ENCODE data around the gene RAVER2. TPM values are rescaled to one million over a fixed set of nuclear protein-coding genes. Genes with fewer than 3 reads are reported as not detected.

The RAVER2 gene
- polyA plus RNA-seq, 3 donors from 2014 or later, result 1.1 to 1.8 (median 1.4) TPM

DNA sequence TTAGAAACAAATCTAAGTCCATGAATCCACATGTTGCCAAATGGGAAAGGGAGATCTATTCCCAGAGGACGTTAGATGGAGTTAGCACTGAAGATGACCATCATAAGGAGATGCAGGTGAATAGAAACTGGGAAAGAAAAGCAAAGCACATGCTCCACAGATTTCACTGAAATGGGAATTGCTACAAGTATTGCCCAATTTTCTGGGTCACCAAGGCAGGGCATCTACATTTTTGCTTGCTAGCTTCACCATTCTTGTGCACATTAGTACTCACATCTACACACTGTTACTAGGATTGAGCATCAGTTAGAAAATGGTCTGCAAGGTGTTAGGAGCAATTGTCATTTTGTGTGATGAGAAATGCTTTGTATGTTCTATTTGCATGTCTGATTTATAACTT is 122.4 kb downstream of the RAVER2 start:
- Mint-ChIP-seq H3K4me3 (no peak overlapping the region), H3K36me3 (peaks cover 57 to 84% (median 65%) of the 10 kb centered on the region in 3 donors), H3K4me1 (peaks cover 89 to 100% of the 10 kb centered on the region in 2 donors), H3K27ac (peak overlapping the region; percentile 22 to 86 (median 78)), H3K9me3 (no peaks in the 10 kb centered on the region), H3K27me3 (ENCODE audit: low read depth in 3 of 3) (peaks cover 4 to 27% (median 13%) of the 10 kb centered on the region in 3 donors)
- DNase-seq, result no peak

DNA sequence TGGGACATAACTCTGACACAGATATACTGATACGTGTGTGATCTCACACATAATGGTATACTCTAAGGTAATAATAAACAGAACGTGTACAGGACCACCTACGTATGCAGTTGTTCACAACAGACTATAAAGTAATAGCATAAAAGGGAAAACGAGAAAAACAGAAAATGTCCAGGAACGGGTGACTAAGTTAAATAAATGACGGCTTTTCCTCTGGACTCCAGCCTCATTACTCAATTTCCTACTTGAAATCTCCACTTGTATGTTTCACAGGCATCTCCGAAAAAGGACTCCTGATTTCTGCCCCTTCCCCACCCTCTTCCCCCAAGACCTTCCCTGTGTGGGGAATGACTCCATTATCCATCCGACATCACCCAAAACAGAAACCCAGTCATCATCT is 126.4 kb downstream of the RAVER2 start:
- H3K27ac Mint-ChIP-seq, result peak overlapping the region; percentile 48 to 89 (median 71)
- peaks cover 4 to 25% (median 20%) of the 10 kb centered on the region in 3 donors for H3K27me3 Mint-ChIP-seq (ENCODE audit: low read depth in 3 of 3)
- no peak for DNase-seq
- H3K4me1 Mint-ChIP-seq, result peaks cover 90 to 100% of the 10 kb centered on the region in 2 donors
- peaks cover 63 to 87% (median 67%) of the 10 kb centered on the region in 3 donors for H3K36me3 Mint-ChIP-seq
- H3K4me3 Mint-ChIP-seq, result no peak overlapping the region
- H3K9me3 Mint-ChIP-seq, result no peaks in the 10 kb centered on the region

DNA sequence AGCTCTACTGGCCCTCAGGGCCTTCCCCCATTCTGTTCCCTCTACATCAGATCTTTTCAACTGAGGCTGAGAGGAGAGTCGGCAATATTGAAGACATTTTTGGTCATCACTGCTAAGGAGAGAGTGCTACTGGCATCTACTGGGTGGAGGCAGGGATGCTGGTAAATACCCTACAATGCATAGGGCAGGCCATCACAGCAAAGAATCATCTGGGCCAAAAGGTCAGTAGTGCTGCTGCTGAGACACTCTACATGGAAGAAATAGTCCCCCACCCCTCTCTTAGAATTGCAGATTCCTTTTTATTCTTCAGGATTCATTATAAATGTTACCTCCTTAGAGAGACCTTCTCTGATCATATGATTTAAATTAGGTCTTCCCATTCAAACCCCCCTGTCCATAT is 127.2 kb downstream of the RAVER2 start:
- Mint-ChIP-seq H3K4me1 (peaks cover 92 to 100% of the 10 kb centered on the region in 2 donors), H3K27ac (peak overlapping the region; percentile 72 to 89 (median 84)), H3K4me3 (no peak overlapping the region), H3K36me3 (peaks cover 61 to 88% (median 62%) of the 10 kb centered on the region in 3 donors), H3K27me3 (ENCODE audit: low read depth in 3 of 3) (peaks cover 5 to 31% (median 21%) of the 10 kb centered on the region in 3 donors), H3K9me3 (no peaks in the 10 kb centered on the region)
- DNase-seq, result no peak

DNA sequence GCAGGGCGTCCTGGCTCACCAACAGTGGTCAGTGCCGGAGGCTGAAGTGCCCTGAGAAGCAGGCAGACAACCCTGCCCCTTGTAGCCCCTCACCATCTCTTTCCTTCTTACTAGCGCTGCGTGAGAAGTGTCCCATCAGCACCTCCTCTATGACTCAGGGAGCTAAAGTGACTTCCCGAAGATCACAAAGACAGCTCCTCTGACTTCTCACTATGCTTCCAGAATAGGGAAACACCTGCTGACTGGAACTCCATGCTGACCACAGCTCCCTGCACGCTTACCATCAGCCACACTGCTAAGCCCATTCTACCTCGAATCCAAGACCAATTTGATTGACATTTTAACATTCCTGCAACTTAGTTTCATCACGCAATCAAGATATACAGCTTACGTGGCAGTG is 128.7 kb downstream of the RAVER2 start:
- Mint-ChIP-seq H3K4me1 (peaks cover 95 to 100% of the 10 kb centered on the region in 2 donors), H3K4me3 (peak overlapping the region in 2 of 5 donors; percentile 50 to 61), H3K27ac (peak overlapping the region; percentile 55 to 87 (median 70)), H3K36me3 (peaks cover 52 to 90% (median 59%) of the 10 kb centered on the region in 3 donors), H3K9me3 (no peaks in the 10 kb centered on the region), H3K27me3 (ENCODE audit: low read depth in 3 of 3) (peaks cover 6 to 35% (median 23%) of the 10 kb centered on the region in 3 donors)
- no peak for DNase-seq

DNA sequence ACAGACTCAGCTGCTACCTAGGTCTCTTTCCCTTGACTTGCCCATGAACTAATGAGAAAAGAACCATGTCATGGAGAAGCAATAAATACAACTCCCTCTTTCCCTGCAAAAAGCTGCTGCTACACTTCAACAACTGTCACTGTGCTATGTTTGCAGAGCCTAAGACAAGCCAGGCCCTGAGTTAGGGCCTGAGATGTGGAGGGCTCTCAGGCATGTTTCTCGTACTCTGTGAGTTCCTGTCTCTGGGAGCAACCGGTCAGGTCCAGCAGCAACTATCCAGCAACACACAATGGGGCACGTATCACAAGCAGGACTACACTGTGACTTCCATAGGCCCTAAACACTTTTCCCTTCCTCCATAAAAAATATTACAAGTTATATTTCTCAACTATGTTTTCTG is 129.8 kb downstream of the RAVER2 start:
- Mint-ChIP-seq H3K27me3 (ENCODE audit: low read depth in 3 of 3) (peaks cover 8 to 36% (median 23%) of the 10 kb centered on the region in 3 donors), H3K4me1 (peaks cover 95 to 100% of the 10 kb centered on the region in 2 donors)

DNA sequence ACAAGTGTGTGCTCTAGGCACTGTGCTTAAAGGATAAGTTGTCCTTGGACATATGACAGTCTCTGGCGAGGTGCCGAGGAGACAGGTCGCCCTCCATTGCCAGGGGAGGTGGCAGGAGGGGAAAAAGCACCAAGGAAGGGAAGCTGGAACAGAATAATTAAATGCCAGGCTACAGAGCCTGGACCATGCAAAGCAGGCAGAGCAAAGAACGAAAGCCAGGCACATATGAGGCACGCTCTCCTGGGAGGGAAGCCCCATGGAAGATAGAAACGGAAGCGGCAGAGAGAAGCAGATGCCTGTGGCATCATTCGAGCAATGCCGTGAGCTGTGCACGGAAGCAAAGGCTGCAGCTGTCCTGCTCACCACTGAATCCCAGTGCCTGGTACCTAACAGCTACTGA is 130.2 kb downstream of the RAVER2 start:
- peaks cover 95 to 100% of the 10 kb centered on the region in 2 donors for H3K4me1 Mint-ChIP-seq
- peak overlapping the region; percentile 82 to 99 (median 92) for H3K27ac Mint-ChIP-seq
- peaks cover 48 to 80% (median 58%) of the 10 kb centered on the region in 3 donors for H3K36me3 Mint-ChIP-seq
- peaks cover 8 to 34% (median 21%) of the 10 kb centered on the region in 3 donors for H3K27me3 Mint-ChIP-seq (ENCODE audit: low read depth in 3 of 3)
- peak overlapping the region; percentile 67 to 79 (median 75) for H3K4me3 Mint-ChIP-seq
- no peaks in the 10 kb centered on the region for H3K9me3 Mint-ChIP-seq
- DNase-seq, result no peak

More for the DNA sequence above, 129.8 kb downstream of the RAVER2 start:
- Mint-ChIP-seq H3K27ac (peak overlapping the region; percentile 82 to 99 (median 92)), H3K4me3 (peak overlapping the region; percentile 67 to 79 (median 75)), H3K36me3 (peaks cover 48 to 84% (median 58%) of the 10 kb centered on the region in 3 donors), H3K9me3 (no peaks in the 10 kb centered on the region)
- no peak for DNase-seq

DNA sequence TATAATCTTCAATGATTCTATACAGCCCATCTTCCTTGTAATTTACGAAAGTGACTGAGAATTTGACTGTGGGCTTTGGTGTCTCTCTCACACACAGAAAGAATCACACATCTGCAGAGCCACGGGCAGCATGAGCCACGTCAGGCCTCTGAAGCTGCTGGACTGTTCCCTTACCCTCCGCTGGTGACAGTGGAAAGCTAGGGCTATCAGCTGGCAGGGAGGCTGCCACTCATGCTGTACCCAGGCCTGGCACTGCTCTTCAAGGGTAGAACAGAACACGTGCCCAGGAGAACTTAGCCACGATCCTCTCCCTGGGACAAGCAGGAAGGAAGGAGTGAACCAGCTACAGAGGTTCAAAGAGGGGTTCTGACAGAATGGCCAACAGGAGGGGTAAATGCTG is 130.7 kb downstream of the RAVER2 start:
- DNase-seq, result no peak
- Mint-ChIP-seq H3K27ac (peak overlapping the region; percentile 82 to 99 (median 92)), H3K9me3 (no peaks in the 10 kb centered on the region), H3K4me1 (peaks cover 95 to 100% of the 10 kb centered on the region in 2 donors), H3K27me3 (ENCODE audit: low read depth in 3 of 3) (peaks cover 8 to 34% (median 21%) of the 10 kb centered on the region in 3 donors), H3K36me3 (peaks cover 48 to 76% (median 58%) of the 10 kb centered on the region in 3 donors), H3K4me3 (peak overlapping the region; percentile 67 to 79 (median 75))

DNA sequence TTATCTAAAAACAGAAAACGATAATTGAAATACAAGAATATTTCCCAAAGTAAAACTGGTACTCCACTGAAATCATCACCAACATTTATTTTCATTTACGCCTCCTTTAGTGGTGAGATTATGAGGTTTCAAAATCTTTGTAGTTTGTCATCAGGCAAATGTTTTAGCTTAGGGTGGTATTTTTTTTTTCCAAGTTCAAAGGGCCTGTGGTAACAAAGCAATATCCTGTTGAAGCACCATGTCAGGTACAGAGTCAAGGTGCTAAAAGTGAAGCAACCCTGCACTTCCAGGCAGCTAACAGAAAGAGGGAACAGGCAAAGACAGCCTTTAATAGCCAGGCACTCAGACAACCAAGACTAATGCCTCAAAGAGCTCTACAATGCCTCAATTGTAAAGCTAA is 132.3 kb downstream of the RAVER2 start:
- no peaks in the 10 kb centered on the region for H3K9me3 Mint-ChIP-seq
- DNase-seq, result peak; percentile 73 to 80 (median 76)
- peak overlapping the region; percentile 82 to 99 (median 92) for H3K27ac Mint-ChIP-seq
- peaks cover 39 to 60% (median 44%) of the 10 kb centered on the region in 3 donors for H3K36me3 Mint-ChIP-seq
- H3K27me3 Mint-ChIP-seq (ENCODE audit: low read depth in 3 of 3), result peaks cover 6 to 29% (median 18%) of the 10 kb centered on the region in 3 donors
- H3K4me1 Mint-ChIP-seq, result peaks cover 92 to 100% of the 10 kb centered on the region in 2 donors
- H3K4me3 Mint-ChIP-seq, result peak overlapping the region; percentile 67 to 79 (median 75)

DNA sequence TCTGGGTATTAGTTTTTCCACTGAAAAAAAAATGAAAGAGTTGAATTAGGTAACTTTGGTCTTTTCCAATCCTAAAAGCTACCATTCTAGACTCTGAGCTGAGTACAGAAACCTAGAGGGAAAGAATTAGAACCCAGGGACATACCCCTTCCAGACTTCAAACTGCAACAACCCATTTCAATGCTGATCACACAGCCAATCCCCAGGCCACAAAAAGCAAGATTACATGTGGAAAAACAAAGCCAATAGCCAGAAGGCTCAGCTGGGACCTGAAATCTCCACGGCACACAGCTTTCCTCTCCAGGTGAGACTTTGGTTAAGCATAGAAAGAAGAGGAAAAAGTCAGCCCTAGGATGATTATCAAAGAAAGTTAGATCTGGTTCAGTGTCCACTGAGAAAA is 132.7 kb downstream of the RAVER2 start:
- Mint-ChIP-seq H3K36me3 (peaks cover 34 to 56% (median 40%) of the 10 kb centered on the region in 3 donors), H3K27ac (peak overlapping the region; percentile 82 to 99 (median 92)), H3K4me3 (peak overlapping the region; percentile 61 to 79 (median 74)), H3K27me3 (ENCODE audit: low read depth in 3 of 3) (peaks cover 6 to 31% (median 18%) of the 10 kb centered on the region in 3 donors), H3K4me1 (peaks cover 92 to 100% of the 10 kb centered on the region in 2 donors), H3K9me3 (no peaks in the 10 kb centered on the region)
- no peak for DNase-seq

DNA sequence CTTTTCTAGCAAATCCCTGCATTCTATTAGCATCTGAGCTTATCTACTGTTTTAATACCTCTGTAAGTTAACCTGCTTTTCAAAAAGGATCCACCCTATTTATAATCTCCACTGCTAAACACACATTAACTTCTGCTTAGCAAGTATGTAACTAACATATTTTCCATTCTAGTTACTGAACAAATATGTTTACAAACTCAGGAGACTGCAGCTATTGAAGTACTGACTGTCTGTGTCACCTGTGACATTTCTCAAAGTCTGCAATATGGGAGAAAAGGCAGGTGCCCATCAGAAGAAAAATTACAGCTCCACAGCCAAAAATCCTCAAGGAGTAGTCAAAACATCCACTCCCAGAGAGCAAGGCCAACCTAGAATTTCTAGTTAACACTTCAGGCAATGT is 133.2 kb downstream of the RAVER2 start:
- Mint-ChIP-seq H3K27ac (peak overlapping the region; percentile 82 to 99 (median 92)), H3K4me3 (peak overlapping the region; percentile 12 to 79 (median 67)), H3K27me3 (ENCODE audit: low read depth in 3 of 3) (peaks cover 6 to 32% (median 14%) of the 10 kb centered on the region in 3 donors), H3K4me1 (peaks cover 93 to 100% of the 10 kb centered on the region in 2 donors), H3K36me3 (peaks cover 30 to 51% (median 35%) of the 10 kb centered on the region in 3 donors), H3K9me3 (no peaks in the 10 kb centered on the region)
- DNase-seq, result no peak

DNA sequence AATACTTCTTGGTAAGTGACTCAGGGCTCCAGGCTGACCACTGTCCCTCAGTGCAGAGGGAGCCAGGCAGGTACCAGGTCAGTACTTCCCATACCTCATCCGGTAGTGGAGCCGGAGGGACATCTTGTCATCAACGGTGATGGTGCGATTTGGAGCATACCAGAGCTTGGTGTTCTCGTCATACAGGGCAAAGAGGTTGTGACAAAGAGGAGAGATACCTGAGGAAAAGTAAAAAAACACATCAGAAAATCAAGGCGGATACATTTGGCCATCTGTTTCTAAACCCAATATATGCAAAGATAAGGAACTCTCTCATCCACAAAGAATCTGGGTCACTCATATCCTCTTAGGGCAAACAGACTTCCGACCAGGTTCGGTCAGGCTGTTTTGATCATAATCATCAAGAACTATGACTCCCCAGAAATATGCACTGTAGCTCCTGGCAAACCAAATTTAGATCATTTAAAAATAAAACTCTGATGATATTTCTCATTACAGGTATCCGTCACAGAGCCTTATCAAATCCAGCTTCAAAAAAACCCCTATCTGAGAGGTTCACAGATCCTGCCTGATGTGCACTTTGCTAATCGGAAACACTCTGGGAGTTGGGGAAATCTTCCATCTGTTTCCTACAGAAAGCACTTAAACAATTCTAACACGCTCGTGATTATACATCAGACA is 134.2 kb downstream of the RAVER2 start:
- Mint-ChIP-seq H3K9me3 (no peaks in the 10 kb centered on the region), H3K4me1 (peaks cover 93 to 100% of the 10 kb centered on the region in 2 donors), H3K4me3 (peak overlapping the region; percentile 33 to 63 (median 58)), H3K27ac (peak overlapping the region; percentile 57 to 93 (median 82)), H3K36me3 (peaks cover 26 to 44% (median 30%) of the 10 kb centered on the region in 3 donors), H3K27me3 (ENCODE audit: low read depth in 3 of 3) (peaks cover 6 to 30% (median 9%) of the 10 kb centered on the region in 3 donors)
- no peak for DNase-seq

DNA sequence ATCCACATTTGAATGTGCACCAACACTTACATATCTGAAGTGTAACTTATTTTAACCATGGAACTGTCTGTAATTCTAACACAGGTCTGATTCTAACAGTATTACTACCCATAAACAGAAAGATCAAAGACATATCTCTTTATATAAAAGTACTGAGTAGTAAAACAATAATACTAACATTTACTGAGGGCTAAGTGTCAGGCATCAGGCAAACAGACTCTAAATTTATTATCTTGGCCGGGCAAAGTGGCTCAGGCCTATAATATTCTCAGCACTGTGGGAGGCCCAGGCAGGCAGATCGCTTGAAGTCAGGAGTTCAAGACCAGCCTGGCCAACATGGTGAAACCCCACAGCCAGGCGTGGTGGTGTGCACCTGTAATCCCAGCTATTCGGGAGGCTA is 135.6 kb downstream of the RAVER2 start:
- peak overlapping the region; percentile 40 to 55 (median 44) for H3K4me3 Mint-ChIP-seq
- peaks cover 21 to 37% (median 24%) of the 10 kb centered on the region in 3 donors for H3K36me3 Mint-ChIP-seq
- H3K9me3 Mint-ChIP-seq, result no peaks in the 10 kb centered on the region
- DNase-seq, result no peak
- peak overlapping the region; percentile 70 to 84 (median 81) for H3K27ac Mint-ChIP-seq
- peaks cover 94 to 100% of the 10 kb centered on the region in 2 donors for H3K4me1 Mint-ChIP-seq
- H3K27me3 Mint-ChIP-seq (ENCODE audit: low read depth in 3 of 3), result peaks cover 6 to 31% (median 8%) of the 10 kb centered on the region in 3 donors

DNA sequence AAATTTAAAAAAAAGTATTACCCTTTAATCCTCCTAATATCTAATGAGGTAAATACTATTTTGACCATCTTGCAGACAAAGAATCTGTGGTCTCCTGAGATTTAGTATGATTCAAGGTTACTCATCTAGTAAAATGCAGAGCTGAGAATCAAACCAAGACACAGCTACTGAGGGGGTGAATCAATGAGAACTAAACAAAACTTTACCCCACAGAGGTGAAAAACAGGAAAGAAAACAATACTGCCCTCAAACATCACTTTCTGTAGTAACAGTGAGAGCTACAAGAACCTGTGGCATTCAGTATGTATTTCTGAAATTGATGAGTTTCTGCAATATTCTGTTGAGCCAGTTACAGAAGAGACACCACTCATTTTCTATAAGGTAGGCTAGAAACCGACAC is 136.4 kb downstream of the RAVER2 start:
- H3K4me3 Mint-ChIP-seq, result peak overlapping the region; percentile 70 to 90 (median 84)
- H3K4me1 Mint-ChIP-seq, result peaks cover 94 to 100% of the 10 kb centered on the region in 2 donors

More for the DNA sequence above, 136.4 kb downstream of the RAVER2 start:
- Mint-ChIP-seq H3K36me3 (peaks cover 13 to 29% (median 19%) of the 10 kb centered on the region in 3 donors), H3K27me3 (ENCODE audit: low read depth in 3 of 3) (peaks cover 4 to 23% (median 8%) of the 10 kb centered on the region in 3 donors), H3K9me3 (no peaks in the 10 kb centered on the region), H3K27ac (peak overlapping the region; percentile 82 to 98 (median 90))
- no peak for DNase-seq
